Measurements from ENCODE around the gene KLHL6.

KLHL6 gene

GRCh38 chr3:183519891-183520290 lies 35.6 kb downstream of the KLHL6 start:
- Histone ChIP-seq H4K20me1 (ENCODE audit: insufficient read depth, low read length) (no peaks in the 10 kb centered on the region), H2AFZ (ENCODE audit: low read length) (no peak overlapping the region), H3K4me3 (ENCODE audit: low read length) (peak overlapping the region; percentile 36), H3K9ac (ENCODE audit: low read length) (peak overlapping the region; percentile 80; the same call in 1 of the 2 replicates), H3K79me2 (ENCODE audit: low read length) (peaks cover 87% of the 10 kb centered on the region), H3K27me3 (replicated peaks; ENCODE audit: insufficient read depth, low read length) (no peaks in the 10 kb centered on the region), H3K4me1 (ENCODE audit: low read length) (peaks cover 75% of the 10 kb centered on the region), H3K9me3 (replicated peaks; ENCODE audit: insufficient read depth, low read length) (no peaks in the 10 kb centered on the region), H3K9me2 (replicated peaks; ENCODE audit: insufficient read depth, low read length) (no peaks in the 10 kb centered on the region), H3K27ac (ENCODE audit: low read length) (peak overlapping the region; percentile 94), H3F3A (ENCODE audit: insufficient read depth, low read length) (peaks cover 62% of the 10 kb centered on the region), H3K4me2 (ENCODE audit: low read depth, low read length) (peak overlapping the region; percentile 89), H3K36me3 (replicated peaks; ENCODE audit: insufficient read depth, low read length) (peaks cover 3% of the 10 kb centered on the region; the same call in 1 of the 2 replicates)
- peak; percentile 19 for DNase-seq
- TF ChIP-seq, protein P1, sequence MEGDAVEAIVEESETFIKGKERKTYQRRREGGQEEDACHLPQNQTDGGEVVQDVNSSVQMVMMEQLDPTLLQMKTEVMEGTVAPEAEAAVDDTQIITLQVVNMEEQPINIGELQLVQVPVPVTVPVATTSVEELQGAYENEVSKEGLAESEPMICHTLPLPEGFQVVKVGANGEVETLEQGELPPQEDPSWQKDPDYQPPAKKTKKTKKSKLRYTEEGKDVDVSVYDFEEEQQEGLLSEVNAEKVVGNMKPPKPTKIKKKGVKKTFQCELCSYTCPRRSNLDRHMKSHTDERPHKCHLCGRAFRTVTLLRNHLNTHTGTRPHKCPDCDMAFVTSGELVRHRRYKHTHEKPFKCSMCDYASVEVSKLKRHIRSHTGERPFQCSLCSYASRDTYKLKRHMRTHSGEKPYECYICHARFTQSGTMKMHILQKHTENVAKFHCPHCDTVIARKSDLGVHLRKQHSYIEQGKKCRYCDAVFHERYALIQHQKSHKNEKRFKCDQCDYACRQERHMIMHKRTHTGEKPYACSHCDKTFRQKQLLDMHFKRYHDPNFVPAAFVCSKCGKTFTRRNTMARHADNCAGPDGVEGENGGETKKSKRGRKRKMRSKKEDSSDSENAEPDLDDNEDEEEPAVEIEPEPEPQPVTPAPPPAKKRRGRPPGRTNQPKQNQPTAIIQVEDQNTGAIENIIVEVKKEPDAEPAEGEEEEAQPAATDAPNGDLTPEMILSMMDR (IDR thresholded peaks at IDR 0.05; ENCODE audit: low read length): no peak
- TF ChIP-seq EZH2 (optimal IDR thresholded peaks at IDR 0.05; ENCODE audit: low read depth, low read length) (no peak), EZH2phosphoT487 (IDR thresholded peaks at IDR 0.05; ENCODE audit: low read length) (no peak)

DNA sequence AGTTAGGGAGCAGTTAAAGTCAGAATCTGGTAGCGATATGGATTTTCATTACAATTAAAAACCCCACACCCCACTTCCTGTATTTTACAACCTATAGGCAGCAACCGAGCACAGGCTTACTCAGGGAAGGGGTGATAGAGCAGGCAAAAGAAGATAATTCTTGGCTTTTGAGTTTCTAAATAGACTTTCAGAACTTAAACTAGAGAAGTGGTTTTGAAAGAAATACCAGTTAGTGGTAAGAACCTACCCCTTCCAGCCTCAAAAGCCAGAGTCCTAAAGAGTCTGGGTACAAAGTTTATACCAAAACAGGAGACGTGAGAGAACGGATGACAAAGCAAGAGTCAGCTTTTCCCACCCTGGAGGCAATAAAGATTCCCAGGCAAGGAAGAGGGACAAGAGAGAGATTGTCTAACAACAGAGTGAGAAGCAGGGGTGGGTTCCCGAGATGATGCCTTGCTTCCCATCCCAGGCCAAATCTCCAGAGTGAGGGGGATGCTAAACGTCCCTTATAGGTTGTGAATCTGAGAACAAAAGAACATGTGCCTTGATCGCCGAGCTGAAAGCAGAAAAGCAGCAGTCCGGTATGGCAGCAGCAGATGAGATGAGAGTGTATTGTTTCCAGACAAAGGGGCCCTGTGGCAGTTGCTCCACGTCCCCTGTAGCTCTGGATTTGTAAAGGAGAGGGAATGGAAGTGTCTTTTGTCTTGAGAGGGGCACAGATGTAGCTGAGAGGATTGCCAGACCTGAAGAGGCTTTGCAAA lies 36.8 kb downstream of the KLHL6 start:
- peak overlapping the region; percentile 59 for H3K4me3 ChIP-seq (ENCODE audit: low read length)
- H3K4me1 ChIP-seq (ENCODE audit: low read length): peaks cover 74% of the 10 kb centered on the region
- no peak overlapping the region for H2AFZ ChIP-seq (ENCODE audit: low read length)
- H4K20me1 ChIP-seq (ENCODE audit: insufficient read depth, low read length): no peaks in the 10 kb centered on the region
- H3K36me3 ChIP-seq (replicated peaks; ENCODE audit: insufficient read depth, low read length): no peaks in the 10 kb centered on the region
- H3K27ac ChIP-seq (ENCODE audit: low read length): peak overlapping the region; percentile 94
- H3K9me2 ChIP-seq (replicated peaks; ENCODE audit: insufficient read depth, low read length): no peaks in the 10 kb centered on the region
- H3F3A ChIP-seq (ENCODE audit: insufficient read depth, low read length): peaks cover 56% of the 10 kb centered on the region
- TF ChIP-seq EZH2 (optimal IDR thresholded peaks at IDR 0.05; ENCODE audit: low read depth, low read length): no peak
- TF ChIP-seq, protein P1 (IDR thresholded peaks at IDR 0.05; ENCODE audit: low read length): no peak
- no peak for TF ChIP-seq EZH2phosphoT487 (IDR thresholded peaks at IDR 0.05; ENCODE audit: low read length)
- H3K9me3 ChIP-seq (replicated peaks; ENCODE audit: insufficient read depth, low read length): no peaks in the 10 kb centered on the region
- H3K9ac ChIP-seq (ENCODE audit: low read length): peak overlapping the region; percentile 80
- H3K27me3 ChIP-seq (replicated peaks; ENCODE audit: insufficient read depth, low read length): no peaks in the 10 kb centered on the region
- H3K4me2 ChIP-seq (ENCODE audit: low read depth, low read length): peak overlapping the region; percentile 89
- peak; percentile 67 for DNase-seq
- peaks cover 87% of the 10 kb centered on the region for H3K79me2 ChIP-seq (ENCODE audit: low read length)

GRCh38 chr3:183517607-183518006 lies 37.9 kb downstream of the KLHL6 start:
- H3K4me2 ChIP-seq (ENCODE audit: low read depth, low read length): peak overlapping the region; percentile 89
- no peaks in the 10 kb centered on the region for H3K9me3 ChIP-seq (replicated peaks; ENCODE audit: insufficient read depth, low read length)
- no peaks in the 10 kb centered on the region for H3K36me3 ChIP-seq (replicated peaks; ENCODE audit: insufficient read depth, low read length)
- H3K27me3 ChIP-seq (replicated peaks; ENCODE audit: insufficient read depth, low read length): no peaks in the 10 kb centered on the region
- H3K9ac ChIP-seq (ENCODE audit: low read length): peak overlapping the region; percentile 80
- peaks cover 80% of the 10 kb centered on the region for H3K4me1 ChIP-seq (ENCODE audit: low read length)
- peaks cover 86% of the 10 kb centered on the region for H3K79me2 ChIP-seq (ENCODE audit: low read length)
- H3K4me3 ChIP-seq (ENCODE audit: low read length): 0 out of 2 replicates have a peak overlapping the region, but pooled peaks have one; percentile 59
- no peak overlapping the region for H2AFZ ChIP-seq (ENCODE audit: low read length)
- no peak for DNase-seq
- TF ChIP-seq, protein P1 (IDR thresholded peaks at IDR 0.05; ENCODE audit: low read length): no peak
- TF ChIP-seq EZH2phosphoT487 (IDR thresholded peaks at IDR 0.05; ENCODE audit: low read length) (no peak), EZH2 (optimal IDR thresholded peaks at IDR 0.05; ENCODE audit: low read depth, low read length) (no peak)
- no peaks in the 10 kb centered on the region for H4K20me1 ChIP-seq (ENCODE audit: insufficient read depth, low read length)
- peaks cover 64% of the 10 kb centered on the region for H3F3A ChIP-seq (ENCODE audit: insufficient read depth, low read length)
- H3K27ac ChIP-seq (ENCODE audit: low read length): peak overlapping the region; percentile 94
- no peaks in the 10 kb centered on the region for H3K9me2 ChIP-seq (replicated peaks; ENCODE audit: insufficient read depth, low read length)
